Activated CD4-positive, alpha-beta T cell treated with anti-CD3 and anti-CD28 coated beads, Interleukin-2, amount 50 U/mL, for 24 hours (primary cell): ENCODE measurements around the gene NRK.
"Not testable (repeated sequence)": the region's sequence is repeated elsewhere in the genome, so short reads cannot be mapped to it uniquely, and the experiment has no call there.

Source experiments
- DNase-seq, 2 donors: peaks; one replicate each; pipeline ENCODE4 v3.0.0-alpha.2; 2020; ENCODE audit warnings: low read depth in 1 of 2, low spot score in 1 of 2

Gene NRK

DNA sequence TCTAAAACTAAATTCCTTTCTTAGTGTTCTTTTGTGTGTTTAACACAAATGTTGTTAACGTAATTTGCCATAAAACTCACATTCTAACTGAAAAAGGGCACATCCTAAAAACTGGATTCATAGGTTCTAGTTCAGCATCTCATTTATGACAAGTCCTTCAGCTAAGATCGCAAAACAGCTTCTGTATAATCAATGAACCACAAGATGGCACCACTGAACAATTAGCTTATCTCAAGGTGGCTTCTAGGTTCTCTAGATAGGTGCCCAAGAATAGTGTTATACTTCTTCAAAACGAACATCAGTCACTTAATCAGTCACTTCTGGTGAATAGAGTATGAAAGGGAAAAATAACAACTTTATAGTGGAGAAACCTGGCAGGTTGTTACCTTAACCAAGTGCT is 54.3 kb downstream of the NRK start:
- DNase-seq: no peak

DNA sequence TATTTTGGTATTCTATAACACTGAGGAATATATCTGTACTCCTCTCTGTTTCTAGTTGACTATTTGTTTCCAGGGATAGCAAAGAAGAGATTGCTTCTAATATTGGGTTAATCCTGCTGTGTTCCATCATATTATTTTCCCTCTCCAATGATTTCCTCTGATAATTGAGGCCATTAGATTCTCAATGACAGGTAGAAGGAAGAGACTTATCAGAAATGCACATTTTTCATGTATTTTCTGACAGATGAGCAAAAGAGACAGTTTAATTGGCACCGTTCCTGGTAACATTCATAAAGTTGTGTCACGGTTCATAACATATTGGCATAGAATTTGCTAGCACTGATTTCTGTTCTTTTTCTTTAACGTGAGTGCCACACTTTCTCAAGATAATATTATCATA is 58.2 kb downstream of the NRK start:
- DNase-seq: no peak

DNA sequence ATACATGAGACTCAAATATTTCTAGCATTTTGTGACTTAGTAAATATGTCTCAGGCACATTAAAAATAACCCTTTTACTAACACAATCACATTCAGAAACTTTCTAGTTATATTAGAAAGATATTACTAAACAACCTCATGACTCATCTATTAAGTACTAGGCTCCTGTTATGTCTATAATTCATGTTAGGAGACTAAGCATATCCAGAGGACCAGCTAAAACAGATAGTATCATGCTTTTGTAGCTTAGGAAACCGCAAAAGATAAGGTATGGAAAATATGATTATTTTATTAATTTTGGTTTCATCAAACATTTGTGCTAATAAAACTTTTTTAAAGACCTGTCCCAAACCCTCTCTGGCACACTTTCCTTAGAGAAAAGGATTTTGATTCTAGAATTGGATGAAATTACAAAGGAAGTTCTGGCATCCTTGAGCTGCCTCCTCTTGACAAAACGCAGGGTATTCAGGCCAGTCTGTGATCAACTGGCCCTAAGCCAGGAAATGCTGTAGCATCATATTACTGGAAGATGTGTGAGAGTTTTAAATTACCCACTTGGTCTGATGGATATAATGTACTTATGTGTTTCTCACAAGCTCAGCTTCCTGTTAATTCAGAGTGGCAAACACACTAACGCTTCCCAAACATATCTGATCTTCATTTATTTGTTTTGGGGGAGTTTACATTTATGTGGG is 60.4 kb downstream of the NRK start:
- no peak for DNase-seq

DNA sequence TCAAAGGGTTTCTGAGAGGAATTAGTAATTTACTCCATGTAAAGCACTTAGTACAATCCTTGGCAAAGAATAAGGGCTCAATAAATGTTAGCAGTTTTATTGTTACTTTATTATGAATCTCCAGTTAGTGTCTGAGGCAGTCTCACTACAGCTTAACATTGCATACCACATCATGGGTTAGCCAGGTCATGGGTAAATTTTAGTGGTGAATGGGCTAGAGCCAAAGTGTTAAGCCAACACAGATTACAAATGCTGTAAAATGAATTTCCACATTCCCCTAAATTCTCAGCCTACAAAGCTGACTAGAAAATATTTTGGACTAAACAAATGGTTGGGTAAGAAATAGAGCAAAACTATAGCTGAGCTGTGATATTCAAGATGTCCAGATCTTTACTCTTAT is 72.4 kb downstream of the NRK start:
- no peak for DNase-seq

DNA sequence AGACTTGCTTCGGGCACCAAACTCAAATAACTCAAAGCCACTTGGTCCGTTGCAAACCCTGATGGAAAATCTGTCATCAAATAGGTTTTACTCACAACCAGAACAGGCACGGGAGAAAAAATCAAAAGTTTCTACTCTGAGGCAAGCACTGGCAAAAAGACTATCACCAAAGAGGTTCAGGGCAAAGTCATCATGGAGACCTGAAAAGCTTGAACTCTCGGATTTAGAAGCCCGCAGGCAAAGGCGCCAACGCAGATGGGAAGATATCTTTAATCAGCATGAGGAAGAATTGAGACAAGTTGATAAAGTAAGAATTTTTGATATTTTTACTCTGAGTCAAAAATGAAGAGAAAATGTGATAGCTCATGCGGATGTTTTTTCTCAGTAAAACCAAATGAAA is 87.2 kb downstream of the NRK start:
- DNase-seq: no peak

DNA sequence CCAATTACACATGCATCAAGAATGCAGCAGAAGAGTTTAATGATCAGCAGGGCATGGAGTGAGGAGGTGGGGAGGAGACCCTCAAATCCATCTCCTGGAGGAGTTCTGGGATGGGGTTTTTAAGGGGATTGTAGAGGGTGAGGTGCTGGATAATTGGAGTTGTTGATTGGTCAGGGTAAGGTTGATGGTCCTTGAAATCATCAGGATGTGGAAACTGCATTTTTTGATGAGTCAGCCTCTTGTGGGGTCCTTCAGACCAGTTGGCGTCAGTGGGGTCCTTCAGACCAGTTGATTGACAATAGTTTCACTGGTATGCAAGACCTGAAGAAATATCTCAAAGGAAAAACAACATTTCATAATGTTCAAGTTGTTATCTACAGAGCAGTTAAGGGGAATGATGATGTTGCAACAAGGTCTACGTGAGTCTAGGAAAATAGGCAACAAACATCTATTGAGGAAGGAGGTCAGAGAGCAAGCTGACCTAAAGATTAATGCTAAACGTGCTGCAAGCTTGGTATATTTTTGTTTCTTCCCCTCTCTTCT is 88.3 kb downstream of the NRK start:
- no peak for DNase-seq

DNA sequence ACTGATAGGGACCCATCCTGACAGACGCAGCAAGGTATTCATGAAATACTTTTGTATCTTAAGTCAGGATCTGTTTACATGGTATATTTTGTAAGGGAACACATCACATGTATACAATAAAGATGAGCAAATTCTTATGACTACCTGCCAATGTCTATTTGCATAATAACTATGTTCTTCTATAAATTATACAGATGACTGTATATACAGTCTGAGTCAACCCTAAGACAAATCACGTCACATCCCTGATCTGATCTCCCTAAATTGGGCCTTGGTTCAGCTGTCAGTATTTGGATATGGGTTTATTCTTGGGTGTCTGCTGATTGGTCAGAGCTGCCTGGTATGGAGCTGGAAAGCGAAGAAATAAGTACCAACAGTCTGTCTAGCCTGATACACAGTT is 122.9 kb downstream of the NRK start:
- no peak for DNase-seq

DNA sequence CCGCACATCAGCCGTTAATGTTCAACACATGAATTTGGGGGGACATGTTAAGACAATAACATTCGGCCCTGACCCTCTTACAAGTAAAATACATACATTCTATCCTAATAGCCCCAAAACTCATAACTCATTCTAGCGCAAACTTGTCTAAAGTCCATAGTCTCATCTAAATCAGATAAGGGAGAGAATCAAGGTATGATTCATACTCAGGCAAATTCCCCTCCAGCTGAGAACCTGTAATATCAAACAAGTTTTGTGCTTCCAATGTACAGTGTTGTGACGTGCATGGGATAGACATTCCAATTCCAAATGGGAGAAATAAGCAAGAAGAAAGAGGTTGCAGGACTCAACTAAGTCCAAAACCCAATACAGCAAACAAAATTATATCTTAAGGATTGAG is 147.1 kb downstream of the NRK start:
- DNase-seq: no peak

DNA sequence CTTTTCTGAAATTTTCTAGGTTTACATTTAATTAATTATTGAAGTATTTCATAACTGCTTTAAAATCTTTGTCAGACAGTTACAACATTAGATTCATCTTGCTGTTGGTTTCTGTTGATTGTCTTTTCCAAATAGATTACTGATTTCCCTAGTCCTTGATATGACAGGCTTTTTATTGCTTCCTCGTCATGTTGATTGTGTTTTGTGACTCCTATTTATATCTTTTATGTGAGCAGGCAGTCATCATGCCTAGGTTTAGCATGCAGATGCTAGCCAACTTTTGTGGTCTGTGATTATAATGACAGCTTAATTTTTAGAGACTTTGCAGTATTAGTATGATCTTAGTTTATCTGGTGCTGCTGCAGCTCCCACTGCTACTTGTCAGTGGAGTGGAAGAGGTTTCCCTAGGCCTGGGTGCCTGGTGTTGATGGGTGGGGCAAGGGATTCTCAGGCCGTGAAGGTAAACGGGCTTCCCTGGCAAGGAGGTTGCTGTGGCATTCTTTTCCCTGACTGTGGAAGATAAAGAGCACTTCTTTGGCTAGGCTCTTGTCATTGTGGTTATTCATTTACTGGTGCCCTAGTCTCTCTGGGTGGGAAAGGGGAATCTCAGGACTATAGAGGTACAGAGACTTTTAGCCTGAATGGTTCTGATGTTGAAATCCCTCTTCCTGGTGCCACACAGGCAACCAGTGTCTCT is 150.5 kb downstream of the NRK start:
- DNase-seq: no peak

DNA sequence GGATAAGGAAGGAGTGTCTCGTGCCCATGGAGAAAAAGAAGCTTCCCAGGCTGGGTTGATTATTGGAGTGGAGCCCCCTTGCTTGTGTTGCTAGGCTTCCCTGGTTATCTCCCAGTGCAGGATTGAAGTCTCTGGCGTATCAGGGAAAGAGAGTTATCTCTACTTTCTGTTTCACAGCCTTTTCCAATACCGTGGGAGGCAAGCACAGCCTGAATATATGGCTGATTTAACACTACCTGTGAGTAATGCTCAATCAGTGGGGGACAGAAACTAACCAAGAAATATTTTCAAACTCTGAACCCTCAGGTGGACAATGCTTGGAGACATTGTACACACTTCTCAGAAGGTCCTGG is 151.0 kb downstream of the NRK start:
- DNase-seq: no peak

DNA sequence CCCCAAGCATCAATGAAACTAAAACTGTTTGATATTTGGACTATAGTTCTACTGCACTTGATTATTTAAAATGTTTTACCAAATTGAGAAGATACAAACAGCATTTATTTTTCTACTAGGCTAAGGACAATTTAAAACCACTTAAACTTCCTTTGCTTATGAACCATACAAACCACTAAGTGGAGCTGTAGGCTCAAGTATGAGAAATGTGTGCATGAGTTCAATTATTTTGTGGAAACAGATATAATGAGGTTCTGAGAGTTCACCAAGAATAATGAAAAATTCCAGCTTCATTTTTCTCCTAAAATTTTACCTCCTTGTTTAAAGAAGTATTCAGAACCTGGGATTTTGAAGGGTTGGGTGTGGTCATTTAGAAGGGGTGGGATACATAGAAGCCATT is 153.0 kb downstream of the NRK start:
- DNase-seq: no peak

DNA sequence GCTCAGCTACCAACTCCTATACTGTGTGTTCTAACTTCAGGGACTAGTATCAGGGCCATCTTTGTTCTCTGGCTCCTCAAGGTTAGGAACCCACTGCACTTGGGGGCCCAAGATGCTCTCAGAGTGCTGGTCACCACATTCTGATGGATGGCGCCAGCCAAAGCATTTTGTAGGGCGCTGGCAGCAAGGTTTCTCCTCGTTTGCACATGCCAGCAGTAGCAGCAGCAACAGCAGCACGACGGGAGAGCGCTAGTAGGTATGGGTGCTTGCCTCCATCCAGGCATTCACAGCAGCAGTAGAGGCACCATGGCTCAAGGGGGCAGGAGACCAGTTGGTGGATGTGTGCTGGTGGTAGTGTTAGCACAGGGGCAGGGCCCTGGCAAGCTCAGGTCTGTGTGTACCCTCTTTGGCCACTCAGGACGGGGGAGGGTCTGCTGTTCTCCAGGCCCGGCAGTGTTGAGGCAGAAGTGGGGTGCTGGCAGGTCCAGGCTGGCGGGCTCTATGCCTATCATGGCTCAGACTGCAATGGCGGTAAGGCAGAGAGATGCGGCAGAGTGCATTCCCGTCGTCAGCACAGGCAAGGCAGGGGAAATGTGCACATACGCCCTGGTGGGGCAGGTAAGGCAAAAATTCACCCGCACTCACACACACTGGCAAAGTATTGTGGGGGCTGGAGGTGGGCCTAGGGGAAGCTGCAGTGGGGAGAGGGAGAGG is 159.6 kb downstream of the NRK start:
- DNase-seq: no peak

DNA sequence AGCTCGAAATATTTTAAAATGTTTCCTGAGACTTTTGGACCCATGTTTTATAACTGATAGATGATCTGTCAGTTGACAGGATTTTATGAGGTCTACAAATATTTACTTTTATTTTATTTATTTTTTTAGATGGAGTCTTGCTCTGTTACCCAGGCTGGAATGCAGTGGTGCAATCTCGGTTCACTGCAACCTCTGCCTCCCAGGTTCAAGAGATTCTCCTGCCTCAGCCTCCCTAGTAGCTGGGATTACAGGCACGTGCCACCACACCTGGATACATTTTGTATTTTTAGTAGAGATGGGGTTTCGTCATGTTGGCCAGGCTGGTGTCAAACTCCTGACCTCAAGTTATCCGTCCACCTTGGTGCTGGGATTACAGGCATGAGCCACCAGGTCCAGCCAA is 166.1 kb downstream of the NRK start:
- not testable (repeated sequence) for DNase-seq

DNA sequence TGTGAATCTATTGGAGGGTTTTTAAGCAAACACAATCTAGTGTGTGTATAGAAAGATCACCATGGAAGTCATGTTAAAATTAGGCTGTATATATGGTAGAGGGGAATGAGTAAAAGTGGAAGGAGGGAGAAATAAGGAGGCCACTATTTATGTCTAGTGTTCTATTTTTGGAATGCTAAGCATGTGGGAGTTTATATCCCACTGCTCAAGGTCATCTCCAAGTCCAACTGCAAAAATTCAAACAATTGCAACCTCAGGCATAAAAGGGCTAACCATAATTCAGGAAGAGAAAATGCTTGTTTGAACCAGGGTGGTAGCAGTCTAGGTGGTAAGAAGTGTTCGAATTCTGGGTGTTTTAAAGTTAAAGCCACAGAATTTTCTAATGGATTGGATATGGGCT is 177.0 kb downstream of the NRK start:
- DNase-seq: no peak

DNA sequence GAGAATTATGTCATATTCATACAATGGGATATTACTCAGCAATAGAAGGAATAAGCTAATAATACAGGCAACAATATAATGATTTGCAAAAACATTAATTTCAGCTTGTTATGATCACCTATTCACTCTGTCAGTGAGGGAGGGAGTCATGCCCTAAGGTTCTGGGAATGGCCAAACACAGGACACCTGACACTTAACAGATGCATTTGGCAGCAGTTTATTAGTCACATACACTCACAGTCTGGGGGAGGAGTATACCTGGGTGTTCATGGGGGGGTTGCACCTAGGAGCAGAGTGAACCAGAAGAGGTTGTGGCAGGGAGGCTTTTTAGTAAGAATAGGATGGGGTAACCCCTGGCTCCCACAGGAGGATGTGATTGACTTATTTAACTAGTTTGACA is 177.9 kb downstream of the NRK start:
- DNase-seq: no peak

DNA sequence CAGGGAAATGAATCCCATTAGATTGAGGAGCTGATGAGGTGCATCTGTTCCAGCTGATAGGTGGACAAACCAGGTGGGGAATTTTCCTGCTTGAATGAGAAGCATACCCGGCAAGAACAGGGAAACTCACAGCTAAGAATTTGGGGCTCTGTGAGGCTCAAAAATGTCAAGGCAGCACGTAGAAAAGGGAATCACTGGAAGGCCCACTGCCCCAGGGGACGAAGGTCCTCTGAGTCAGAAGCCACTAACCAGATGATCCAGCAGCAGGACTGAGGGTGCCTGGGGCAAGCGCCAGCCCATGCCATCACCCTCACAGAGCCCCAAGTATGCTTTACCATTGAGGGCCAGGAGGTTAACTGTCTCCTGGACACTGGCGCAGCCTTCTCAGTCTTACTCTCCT is 178.3 kb downstream of the NRK start:
- DNase-seq: not testable (repeated sequence)

DNA sequence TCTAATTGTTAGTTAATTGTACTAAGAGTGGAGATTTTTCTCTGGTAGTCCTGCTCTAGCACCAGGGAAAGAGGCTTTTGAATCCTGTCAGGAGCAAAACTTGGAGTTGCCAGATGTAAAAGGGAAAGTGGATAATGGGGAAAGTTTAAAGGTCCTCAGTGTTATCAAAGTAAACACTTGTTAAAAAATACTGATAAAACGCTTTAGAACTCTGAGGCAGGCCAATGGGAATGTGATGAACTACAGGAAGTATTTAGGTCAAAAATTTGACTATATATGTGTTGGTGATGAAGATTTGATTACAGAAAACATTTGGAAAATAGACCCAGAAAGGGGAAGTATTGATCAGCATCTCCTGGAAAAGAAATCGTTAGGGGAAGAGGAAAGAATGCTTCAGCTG is 183.3 kb downstream of the NRK start:
- no peak for DNase-seq

DNA sequence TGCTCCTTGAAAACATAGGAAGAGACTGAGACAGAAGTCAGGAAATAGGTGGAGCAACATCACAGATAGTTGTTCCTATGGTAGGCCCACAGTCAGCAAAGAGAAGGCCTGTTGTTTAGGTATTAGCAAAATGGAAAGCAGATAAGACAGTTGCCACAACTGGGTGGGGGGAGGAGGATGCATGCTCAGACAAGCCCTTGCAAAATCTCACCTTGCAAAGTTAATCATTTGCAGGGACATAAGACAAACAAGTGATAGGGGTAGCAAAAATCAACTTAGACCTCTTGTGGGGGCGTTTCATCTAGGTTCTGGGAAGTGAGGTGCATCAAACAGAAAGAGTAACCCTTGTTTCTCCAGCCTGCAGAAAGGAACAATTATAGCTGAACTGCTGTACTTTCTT is 185.5 kb downstream of the NRK start:
- no peak for DNase-seq
